Naive B cell (primary cell): Measurements from ENCODE around the gene IPO13. TPM values are rescaled to one million over a fixed set of nuclear protein-coding genes. Genes with fewer than 3 reads are reported as not detected.

ENCODE experiments used
- ATAC-seq, 2 donors: fragments of 150-1000 bp; cut with Tn5 transposase; 2 replicates each; pipeline ENCODE4 v1.10.0; 2021; ENCODE audit warnings: low read depth in 2 of 2, mild to moderate bottlenecking in 2 of 2, moderate library complexity in 2 of 2
- DNase-seq: peaks from one replicate; pipeline ENCODE4 v3.0.0; 2022
- H3K27ac Mint-ChIP-seq, 6 donors: one replicate each; pipeline ENCODE4 v1.8.0; 2020 to 2022; ENCODE audit warnings: mild to moderate bottlenecking in 6 of 6, mixed read lengths in 6 of 6, moderate library complexity in 5 of 6, inconsistent platforms in 2 of 6
- H3K27me3 Mint-ChIP-seq, 3 donors: one replicate each; pipeline ENCODE4 v1.8.0; 2021 to 2022; ENCODE audit warnings: mixed read lengths in 3 of 3, mild to moderate bottlenecking in 1 of 3
- H3K36me3 Mint-ChIP-seq, 2 donors: one replicate each; pipeline ENCODE4 v1.8.0; 2020 to 2022; ENCODE audit warnings: mixed read lengths in 2 of 2, inconsistent platforms in 1 of 2, mild to moderate bottlenecking in 1 of 2
- H3K4me1 Mint-ChIP-seq, 3 donors: one replicate each; pipeline ENCODE4 v1.8.0; 2020 to 2022; ENCODE audit warnings: mixed read lengths in 3 of 3, inconsistent platforms in 1 of 3, mild to moderate bottlenecking in 1 of 3, moderate library complexity in 1 of 3
- H3K4me3 Mint-ChIP-seq, 8 donors: one replicate each; pipeline ENCODE4 v1.8.0; 2020 to 2022; ENCODE audit warnings: mild to moderate bottlenecking in 8 of 8, mixed read lengths in 8 of 8, moderate library complexity in 8 of 8, inconsistent platforms in 2 of 8
- H3K9me3 Mint-ChIP-seq, 7 donors: one replicate each; pipeline ENCODE4 v1.8.0; 2020 to 2022; ENCODE audit warnings: mixed read lengths in 7 of 7, mild to moderate bottlenecking in 5 of 7, inconsistent platforms in 2 of 7, moderate library complexity in 1 of 7
- polyA plus RNA-seq, 6 donors: library from polyadenylated mRNA; unstranded; fragments of 300-500 nt; fragmentation: Illumina TruSeq; gene quantifications; one replicate each; pipeline ENCODE4 v1.2.3, GENCODE V29; 2021; ENCODE audit warnings: low read depth in 6 of 6

The IPO13 gene, protein sequence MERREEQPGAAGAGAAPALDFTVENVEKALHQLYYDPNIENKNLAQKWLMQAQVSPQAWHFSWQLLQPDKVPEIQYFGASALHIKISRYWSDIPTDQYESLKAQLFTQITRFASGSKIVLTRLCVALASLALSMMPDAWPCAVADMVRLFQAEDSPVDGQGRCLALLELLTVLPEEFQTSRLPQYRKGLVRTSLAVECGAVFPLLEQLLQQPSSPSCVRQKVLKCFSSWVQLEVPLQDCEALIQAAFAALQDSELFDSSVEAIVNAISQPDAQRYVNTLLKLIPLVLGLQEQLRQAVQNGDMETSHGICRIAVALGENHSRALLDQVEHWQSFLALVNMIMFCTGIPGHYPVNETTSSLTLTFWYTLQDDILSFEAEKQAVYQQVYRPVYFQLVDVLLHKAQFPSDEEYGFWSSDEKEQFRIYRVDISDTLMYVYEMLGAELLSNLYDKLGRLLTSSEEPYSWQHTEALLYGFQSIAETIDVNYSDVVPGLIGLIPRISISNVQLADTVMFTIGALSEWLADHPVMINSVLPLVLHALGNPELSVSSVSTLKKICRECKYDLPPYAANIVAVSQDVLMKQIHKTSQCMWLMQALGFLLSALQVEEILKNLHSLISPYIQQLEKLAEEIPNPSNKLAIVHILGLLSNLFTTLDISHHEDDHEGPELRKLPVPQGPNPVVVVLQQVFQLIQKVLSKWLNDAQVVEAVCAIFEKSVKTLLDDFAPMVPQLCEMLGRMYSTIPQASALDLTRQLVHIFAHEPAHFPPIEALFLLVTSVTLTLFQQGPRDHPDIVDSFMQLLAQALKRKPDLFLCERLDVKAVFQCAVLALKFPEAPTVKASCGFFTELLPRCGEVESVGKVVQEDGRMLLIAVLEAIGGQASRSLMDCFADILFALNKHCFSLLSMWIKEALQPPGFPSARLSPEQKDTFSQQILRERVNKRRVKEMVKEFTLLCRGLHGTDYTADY
- 10 to 100 TPM in 4 of 6 donors, 1 to 10 TPM in 2; 7.8 to 31.9 (median 10.2) TPM for polyA plus RNA-seq

DNA sequence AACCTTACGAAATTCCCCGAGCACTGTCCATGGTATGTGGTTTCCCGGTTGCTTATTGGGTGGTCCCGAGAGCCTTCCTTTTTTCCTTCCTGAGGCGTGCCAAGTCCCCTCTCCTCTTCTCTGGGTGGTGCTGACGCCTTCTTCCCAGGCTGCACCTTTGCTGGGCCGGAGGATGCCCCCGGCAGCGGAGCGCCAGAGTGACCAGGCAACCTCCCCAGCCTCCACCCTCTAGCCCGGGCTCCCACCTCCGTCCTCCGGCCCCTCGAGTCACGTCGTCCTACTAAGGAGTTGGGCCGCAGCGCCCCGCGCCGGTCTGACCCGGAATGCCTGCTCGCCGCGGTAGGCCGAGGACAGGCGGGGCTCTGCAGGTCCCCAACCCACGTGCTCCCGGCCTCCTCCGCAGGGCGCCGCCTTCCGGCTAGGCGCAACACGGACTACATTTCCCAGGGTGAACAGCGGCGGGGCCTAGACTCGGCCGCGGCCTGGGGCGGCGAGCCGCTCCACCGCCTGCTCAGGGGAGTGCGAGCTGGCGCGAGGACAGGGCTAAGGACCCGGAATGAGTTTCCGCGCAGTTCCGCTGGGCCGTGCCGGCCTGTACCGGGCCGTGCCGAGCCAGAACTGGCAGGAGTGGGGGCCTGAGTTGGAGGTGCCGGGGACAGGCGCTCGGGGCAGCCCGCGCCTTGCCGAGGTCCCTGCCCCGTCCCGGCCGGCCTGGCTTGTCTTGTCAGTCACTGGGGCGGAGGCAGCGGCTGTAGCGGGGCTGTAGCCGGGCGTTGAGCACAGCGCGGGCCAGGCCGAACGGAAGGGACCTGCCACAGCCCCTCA lies at the start of gene IPO13:
IPO13 (plus strand) TSS at position 715 of the 825 bp plus-strand sequence. CDS start 651 bp downstream, outside the sequence.
- ATAC-seq (peak; percentile 93 to 94), DNase-seq (peak; percentile 96)
- H3K27ac Mint-ChIP-seq: peak within 1 kb of the TSS; percentile 94 to 99 (median 96)
- peaks cover 37 to 54% (median 39%) of the 10 kb centered on the region in 3 donors for H3K4me1 Mint-ChIP-seq
- peak within 1 kb of the TSS; percentile 91 to 97 (median 94) for H3K4me3 Mint-ChIP-seq
- no peaks in the 10 kb centered on the region for H3K9me3 Mint-ChIP-seq
- peaks cover 0 to 9% of the 10 kb centered on the region in 2 donors for H3K36me3 Mint-ChIP-seq
- H3K27me3 Mint-ChIP-seq: no peaks in the 10 kb centered on the region

DNA sequence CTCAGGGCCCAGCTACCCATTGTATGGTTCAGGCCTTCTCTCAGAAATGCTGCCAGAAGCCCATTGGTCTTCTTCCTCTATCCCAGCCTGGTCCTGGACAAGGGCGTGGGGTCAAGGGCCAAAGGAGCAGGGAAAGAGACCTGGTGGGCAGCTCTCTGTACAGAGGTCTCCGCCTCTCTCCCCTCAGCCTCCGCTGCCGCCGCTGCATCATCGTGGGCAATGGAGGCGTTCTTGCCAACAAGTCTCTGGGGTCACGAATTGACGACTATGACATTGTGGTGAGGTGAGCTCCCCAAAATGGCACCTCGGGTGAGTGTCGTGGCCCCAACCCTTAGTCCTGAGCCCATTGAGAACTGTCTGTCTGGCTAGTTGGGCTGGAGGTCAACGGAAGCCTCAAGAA lies 47.8 kb upstream of the IPO13 start:
- H3K27ac Mint-ChIP-seq: no peak overlapping the region
- DNase-seq (no peak), ATAC-seq (no peak)
- no peaks in the 10 kb centered on the region for H3K27me3 Mint-ChIP-seq
- no peaks in the 10 kb centered on the region for H3K9me3 Mint-ChIP-seq
- H3K4me3 Mint-ChIP-seq: no peak overlapping the region
- peaks cover 10 to 17% of the 10 kb centered on the region in 2 donors for H3K36me3 Mint-ChIP-seq
- peaks cover 0 to 3% (median 0%) of the 10 kb centered on the region in 3 donors for H3K4me1 Mint-ChIP-seq

GRCh38 chr1:43900386-43900785 lies 46.4 kb upstream of the IPO13 start:
- no peak overlapping the region for H3K4me3 Mint-ChIP-seq
- H3K36me3 Mint-ChIP-seq: peaks cover 10 to 17% of the 10 kb centered on the region in 2 donors
- DNase-seq (no peak), ATAC-seq (no peak)
- peaks cover 0 to 3% (median 0%) of the 10 kb centered on the region in 3 donors for H3K4me1 Mint-ChIP-seq
- peak overlapping the region in 1 of 6 donors; percentile 65 for H3K27ac Mint-ChIP-seq
- H3K27me3 Mint-ChIP-seq: no peaks in the 10 kb centered on the region
- no peaks in the 10 kb centered on the region for H3K9me3 Mint-ChIP-seq

- Mint-ChIP-seq H3K27ac (peak overlapping the region in 1 of 6 donors; percentile 65), H3K27me3 (no peaks in the 10 kb centered on the region), H3K4me1 (peaks cover 0 to 4% (median 1%) of the 10 kb centered on the region in 3 donors), H3K9me3 (no peaks in the 10 kb centered on the region), H3K36me3 (peaks cover 10 to 19% of the 10 kb centered on the region in 2 donors), H3K4me3 (no peak overlapping the region)
- DNase-seq (no peak), ATAC-seq (no peak)
These were observed 45.4 kb upstream of the IPO13 start for GRCh38 chr1:43901196-43901961.

GRCh38 chr1:43902058-43902831 lies 44.5 kb upstream of the IPO13 start:
- peak overlapping the region in 2 of 6 donors; percentile 37 to 93 for H3K27ac Mint-ChIP-seq
- peak overlapping the region in 1 of 8 donors; percentile 65 for H3K4me3 Mint-ChIP-seq
- no peak for ATAC-seq

DNA sequence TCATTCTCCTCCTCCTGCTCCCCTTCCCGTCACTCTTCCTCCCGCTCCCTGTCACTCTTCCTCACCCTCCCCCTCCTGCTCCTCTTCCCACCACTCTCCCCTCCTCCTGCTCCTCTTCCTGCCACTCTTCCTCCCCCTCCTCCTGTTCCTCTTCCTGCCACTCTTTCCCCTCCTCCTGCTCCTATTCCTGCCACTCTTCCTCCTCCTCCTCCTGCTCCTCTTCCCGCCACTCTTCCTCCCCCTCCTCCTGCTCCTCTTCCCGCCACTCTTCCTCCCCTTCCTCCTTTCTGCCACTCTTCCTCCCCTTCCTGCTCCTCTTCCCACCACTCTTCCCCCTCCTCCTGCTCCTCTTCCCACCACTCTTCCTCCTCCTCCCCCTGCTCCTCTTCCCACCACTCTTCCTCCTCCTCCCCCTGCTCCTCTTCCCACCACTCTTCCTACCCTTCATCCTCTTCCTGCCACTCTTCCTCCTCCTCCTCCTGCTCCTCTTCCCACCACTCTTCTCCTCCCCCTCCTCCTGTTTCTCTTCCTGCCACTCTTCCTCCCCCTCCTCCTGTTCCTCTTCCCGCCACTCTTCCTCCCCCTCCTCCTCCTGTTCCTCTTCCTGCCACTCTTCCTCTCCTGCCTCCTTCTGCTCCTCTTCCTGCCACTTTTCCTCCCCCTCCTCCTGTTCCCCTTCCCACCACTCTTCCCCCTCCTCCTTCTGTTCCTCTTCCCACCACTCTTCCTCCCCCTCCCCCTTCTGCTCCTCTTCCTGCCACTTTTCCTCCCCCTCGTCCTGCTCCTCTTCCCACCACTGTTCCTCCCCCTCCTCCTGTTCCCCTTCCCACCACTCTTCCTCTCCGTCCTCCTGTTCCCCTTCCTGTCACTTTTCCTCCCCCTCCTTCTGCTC lies 41.8 kb upstream of the IPO13 start:
- Mint-ChIP-seq H3K4me3 (no peak overlapping the region), H3K4me1 (peaks cover 0 to 5% (median 5%) of the 10 kb centered on the region in 3 donors), H3K9me3 (no peaks in the 10 kb centered on the region), H3K36me3 (peaks cover 17 to 25% of the 10 kb centered on the region in 2 donors), H3K27ac (peak overlapping the region in 1 of 6 donors; percentile 0), H3K27me3 (no peaks in the 10 kb centered on the region)
- DNase-seq: no peak
- ATAC-seq: no peak

More at GRCh38 chr1:43902058-43902831, 44.5 kb upstream of the IPO13 start:
- Mint-ChIP-seq H3K9me3 (no peaks in the 10 kb centered on the region), H3K36me3 (peaks cover 6 to 23% of the 10 kb centered on the region in 2 donors), H3K27me3 (no peaks in the 10 kb centered on the region), H3K4me1 (peaks cover 0 to 8% (median 5%) of the 10 kb centered on the region in 3 donors)
- no peak for DNase-seq

GRCh38 chr1:43908226-43908625 lies 38.5 kb upstream of the IPO13 start:
- Mint-ChIP-seq H3K4me3 (no peak overlapping the region), H3K36me3 (peaks cover 17 to 21% of the 10 kb centered on the region in 2 donors), H3K27me3 (no peaks in the 10 kb centered on the region), H3K27ac (peak overlapping the region in 1 of 6 donors; percentile 5), H3K9me3 (no peaks in the 10 kb centered on the region), H3K4me1 (peaks cover 0 to 5% (median 5%) of the 10 kb centered on the region in 3 donors)
- DNase-seq (no peak), ATAC-seq (no peak)

- H3K27ac Mint-ChIP-seq: no peak overlapping the region
These were observed 37.9 kb upstream of the IPO13 start for GRCh38 chr1:43908858-43909257.

DNA sequence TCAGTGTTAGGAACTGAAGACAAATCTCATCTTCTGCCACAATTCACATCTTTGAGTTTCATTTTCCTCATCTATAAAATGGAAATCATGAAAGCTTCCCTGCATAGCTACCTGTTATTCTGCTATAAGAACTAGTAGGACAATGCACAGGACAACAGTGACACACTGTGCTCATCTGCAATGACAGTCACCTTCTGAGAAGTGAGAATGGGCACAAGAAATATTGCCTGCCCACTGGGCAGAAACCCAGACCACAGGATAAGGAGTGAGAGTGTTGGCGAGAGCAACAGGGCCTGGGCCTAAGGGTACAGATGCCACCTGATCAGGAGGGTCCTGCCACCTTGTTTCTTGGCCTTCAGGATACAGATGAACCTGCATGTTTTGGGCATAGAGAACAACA lies 36.4 kb upstream of the IPO13 start:
- DNase-seq: no peak
- ATAC-seq: no peak
- peaks cover 17 to 21% of the 10 kb centered on the region in 2 donors for H3K36me3 Mint-ChIP-seq
- no peaks in the 10 kb centered on the region for H3K27me3 Mint-ChIP-seq
- H3K4me3 Mint-ChIP-seq: no peak overlapping the region
- no peaks in the 10 kb centered on the region for H3K9me3 Mint-ChIP-seq
- H3K4me1 Mint-ChIP-seq: peaks cover 0 to 5% (median 5%) of the 10 kb centered on the region in 3 donors
- no peak overlapping the region for H3K27ac Mint-ChIP-seq

More at GRCh38 chr1:43908858-43909257, 37.9 kb upstream of the IPO13 start:
- no peak for ATAC-seq
- Mint-ChIP-seq H3K9me3 (no peaks in the 10 kb centered on the region), H3K4me1 (peaks cover 0 to 5% (median 5%) of the 10 kb centered on the region in 3 donors), H3K4me3 (no peak overlapping the region), H3K27me3 (no peaks in the 10 kb centered on the region), H3K36me3 (peaks cover 17 to 21% of the 10 kb centered on the region in 2 donors)
- DNase-seq: no peak

GRCh38 chr1:43912607-43913006 lies 34.1 kb upstream of the IPO13 start:
- Mint-ChIP-seq H3K27me3 (no peaks in the 10 kb centered on the region), H3K27ac (no peak overlapping the region), H3K4me3 (no peak overlapping the region), H3K36me3 (peaks cover 8 to 14% of the 10 kb centered on the region in 2 donors), H3K9me3 (no peaks in the 10 kb centered on the region), H3K4me1 (no peaks in the 10 kb centered on the region)
- DNase-seq (no peak), ATAC-seq (no peak)

- no peak overlapping the region for H3K4me3 Mint-ChIP-seq
- no peaks in the 10 kb centered on the region for H3K27me3 Mint-ChIP-seq
- H3K36me3 Mint-ChIP-seq: peaks cover 3 to 9% of the 10 kb centered on the region in 2 donors
These were observed 33.7 kb upstream of the IPO13 start for GRCh38 chr1:43913051-43913501.

More at GRCh38 chr1:43913051-43913501, 33.7 kb upstream of the IPO13 start:
- Mint-ChIP-seq H3K9me3 (no peaks in the 10 kb centered on the region), H3K27ac (peak overlapping the region in 1 of 6 donors; percentile 32), H3K4me1 (no peaks in the 10 kb centered on the region)
- ATAC-seq (no peak), DNase-seq (no peak)
